Muscle of back (tissue), 13 donors: ENCODE results near the gene UGT3A2. TPM values are rescaled to one million over a fixed set of nuclear protein-coding genes. Genes with fewer than 3 reads are reported as not detected.

Source experiments
- DNase-seq, 3 donors: peaks; one replicate each; pipeline versions ENCODE4 v3.0.0 to v3.0.0-alpha.2; 2013
- long read RNA-seq, 9 donors: transcript quantifications; one replicate each; lab custom pipeline, GENCODE V29; 2026
- polyA plus RNA-seq, 10 donors: library from polyadenylated mRNA; unstranded; fragments of 120-200 nt; gene quantifications; one replicate each; pipeline ENCODE4 v1.2.1, GENCODE V29; 2013; ENCODE audit not compliant: insufficient read length in 10 of 10

UGT3A2 gene, protein sequence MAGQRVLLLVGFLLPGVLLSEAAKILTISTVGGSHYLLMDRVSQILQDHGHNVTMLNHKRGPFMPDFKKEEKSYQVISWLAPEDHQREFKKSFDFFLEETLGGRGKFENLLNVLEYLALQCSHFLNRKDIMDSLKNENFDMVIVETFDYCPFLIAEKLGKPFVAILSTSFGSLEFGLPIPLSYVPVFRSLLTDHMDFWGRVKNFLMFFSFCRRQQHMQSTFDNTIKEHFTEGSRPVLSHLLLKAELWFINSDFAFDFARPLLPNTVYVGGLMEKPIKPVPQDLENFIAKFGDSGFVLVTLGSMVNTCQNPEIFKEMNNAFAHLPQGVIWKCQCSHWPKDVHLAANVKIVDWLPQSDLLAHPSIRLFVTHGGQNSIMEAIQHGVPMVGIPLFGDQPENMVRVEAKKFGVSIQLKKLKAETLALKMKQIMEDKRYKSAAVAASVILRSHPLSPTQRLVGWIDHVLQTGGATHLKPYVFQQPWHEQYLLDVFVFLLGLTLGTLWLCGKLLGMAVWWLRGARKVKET
- polyA plus RNA-seq, result 1 to 10 TPM in 2 of 10 donors, under 1 TPM in 8; 0.32 to 2.4 (median 0.48) TPM
- long read RNA-seq, donor 1, result 0 reads
- long read RNA-seq, donor 2, result 0 reads
- long read RNA-seq, donor 3, result 0 reads
- long read RNA-seq, donor 4, result 0 reads
- long read RNA-seq, donor 5, result 0 reads
- long read RNA-seq, donor 6, result 0 reads
- long read RNA-seq, donor 7, result 0 reads
- long read RNA-seq, donor 8, result 0 reads
- long read RNA-seq, donor 9, result 0 reads

DNA sequence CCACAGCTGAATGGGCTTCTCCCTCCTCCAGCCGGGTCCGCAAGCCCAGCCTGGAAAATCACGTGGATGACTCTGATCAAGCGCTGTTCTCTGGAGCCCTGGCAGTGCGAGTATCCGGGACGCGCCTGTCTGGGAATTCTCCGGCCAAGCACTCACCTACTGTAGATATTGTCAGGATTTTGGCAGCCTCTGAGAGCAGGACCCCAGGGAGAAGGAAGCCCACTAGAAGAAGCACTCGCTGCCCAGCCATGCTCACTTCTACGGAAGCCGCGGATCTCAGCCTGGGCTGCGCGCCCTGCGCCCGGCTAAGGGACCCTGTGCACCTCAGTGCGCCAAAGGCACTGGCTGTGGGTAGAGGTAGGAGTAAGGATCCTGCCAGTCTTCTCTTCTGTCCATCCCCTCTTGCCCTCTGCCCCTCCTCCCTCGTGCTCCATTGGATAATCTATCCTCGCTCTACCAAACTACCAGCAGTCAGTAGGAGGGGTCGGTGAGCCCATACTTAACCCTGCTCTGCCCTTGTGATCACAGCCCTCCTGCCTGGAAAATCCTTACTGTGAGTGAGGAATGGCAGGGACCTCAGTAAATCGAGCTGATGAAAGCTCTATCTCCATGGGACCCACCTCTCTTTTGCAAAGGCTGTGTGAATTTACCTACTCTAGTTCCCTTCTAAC, at the start of gene UGT3A2:
UGT3A2 (minus strand) TSS at position 343 of the 671 bp plus-strand sequence; CDS start at position 250, 93 bp downstream.
- peak in 1 of 3 donors; percentile 21 for DNase-seq

DNA sequence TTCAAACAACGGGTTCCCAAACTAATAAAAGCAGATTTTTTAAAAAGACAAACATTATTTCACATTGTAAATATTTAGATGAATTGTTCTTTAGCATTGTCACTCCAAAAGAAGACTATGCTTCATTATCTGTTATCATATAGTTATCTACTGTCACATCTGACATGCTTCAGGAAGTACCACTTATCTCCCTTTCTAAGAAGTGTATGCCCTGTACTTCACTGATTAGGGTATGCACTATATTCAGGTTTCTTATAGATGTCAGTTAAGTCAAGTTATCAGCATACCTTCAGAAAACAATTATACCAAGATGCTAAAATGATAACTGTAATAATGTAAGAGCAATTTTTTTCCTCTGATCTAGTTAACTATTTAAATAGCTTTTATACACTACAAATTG, 44.6 kb upstream of the UGT3A2 start:
- DNase-seq, result no peak

GRCh38 chr5:36108758-36109460, 42.2 kb upstream of the UGT3A2 start:
- DNase-seq, result peak in 2 of 3 donors; percentile 3 to 6

GRCh38 chr5:36105819-36106218, 39.1 kb upstream of the UGT3A2 start:
- no peak for DNase-seq

DNA sequence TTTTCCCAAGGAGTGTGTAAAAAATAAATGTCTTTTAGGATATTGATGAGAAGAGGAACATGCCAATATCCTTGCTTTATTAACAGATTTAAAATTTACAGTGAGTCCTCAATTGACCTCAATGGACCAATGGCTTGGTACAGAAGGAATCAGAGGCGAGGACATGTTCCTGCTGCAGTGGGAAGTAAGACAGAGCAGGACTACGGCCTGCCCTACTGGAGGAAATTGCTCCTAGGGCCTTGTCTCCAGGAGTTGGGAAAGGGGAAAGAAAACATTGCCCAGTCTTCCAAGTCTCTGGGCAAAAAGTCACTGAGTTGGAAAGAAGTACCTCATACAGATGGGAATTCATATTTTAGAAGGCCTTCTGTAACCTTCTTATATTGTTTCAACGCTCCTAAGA, 33.1 kb upstream of the UGT3A2 start:
- DNase-seq, result no peak

DNA sequence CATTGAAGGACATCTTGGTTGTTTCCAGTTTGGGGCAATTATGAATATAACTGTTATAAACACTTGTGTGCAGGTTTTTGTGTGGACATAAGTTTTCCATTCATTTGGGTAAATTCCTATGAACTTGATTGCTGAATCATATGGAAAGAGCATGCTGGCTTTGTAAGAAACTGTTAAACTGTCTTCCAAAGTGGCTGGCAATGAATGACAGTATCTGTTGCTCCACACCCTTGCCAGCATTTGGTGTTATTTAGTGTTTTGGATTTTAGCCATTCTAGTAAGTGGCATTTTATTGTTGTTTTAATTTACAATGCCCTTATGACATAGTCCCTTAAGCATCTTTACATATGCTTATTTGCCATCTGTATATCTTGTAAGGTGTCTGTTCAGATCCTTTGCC, 29.8 kb upstream of the UGT3A2 start:
- DNase-seq, result no peak

DNA sequence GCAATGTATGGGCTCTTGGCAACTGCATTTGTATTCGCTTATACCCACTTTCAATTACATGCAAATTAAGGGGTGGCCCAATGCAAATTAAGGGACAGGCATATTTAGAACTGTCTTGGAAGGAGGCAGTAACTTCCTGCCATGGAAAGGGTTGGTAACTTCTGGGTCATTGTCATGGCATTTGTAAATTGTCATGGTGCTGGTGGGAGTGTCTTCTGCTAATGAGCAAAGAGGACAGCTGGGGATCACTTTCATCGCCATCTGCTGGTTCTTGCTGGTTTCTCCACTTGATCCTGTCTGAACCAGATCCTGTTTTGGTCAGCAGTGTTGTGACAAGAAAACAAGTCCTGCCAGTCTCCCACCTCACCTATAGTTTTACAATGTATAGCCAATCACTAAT, 23.3 kb upstream of the UGT3A2 start:
- peak in 2 of 3 donors; percentile 7 to 22 for DNase-seq

GRCh38 chr5:36079200-36079781, 12.6 kb upstream of the UGT3A2 start:
- DNase-seq, result peak; percentile 17 to 59 (median 24)

DNA sequence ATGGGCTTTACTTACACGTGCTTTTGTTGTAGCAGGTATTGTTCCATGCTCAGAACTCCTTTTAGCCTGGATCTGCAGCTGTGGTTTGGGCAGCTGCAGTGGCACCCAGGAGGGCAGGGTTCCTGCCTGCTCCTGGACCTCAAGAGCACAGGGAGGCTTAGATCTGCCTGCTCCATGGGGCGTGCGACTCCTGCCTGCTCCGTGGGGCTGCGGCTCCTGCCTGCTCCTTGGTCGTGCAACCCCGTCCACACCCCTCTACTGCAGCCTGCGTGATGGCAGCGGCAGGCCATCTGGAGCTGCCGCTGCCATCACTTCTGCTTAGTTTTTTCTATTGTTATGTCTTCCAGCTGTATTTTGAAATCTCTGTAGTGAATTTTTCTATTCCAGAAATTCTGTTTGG, 11.7 kb upstream of the UGT3A2 start:
- DNase-seq, result no peak

GRCh38 chr5:36073595-36074216, 7.0 kb upstream of the UGT3A2 start:
- DNase-seq, result no peak

DNA sequence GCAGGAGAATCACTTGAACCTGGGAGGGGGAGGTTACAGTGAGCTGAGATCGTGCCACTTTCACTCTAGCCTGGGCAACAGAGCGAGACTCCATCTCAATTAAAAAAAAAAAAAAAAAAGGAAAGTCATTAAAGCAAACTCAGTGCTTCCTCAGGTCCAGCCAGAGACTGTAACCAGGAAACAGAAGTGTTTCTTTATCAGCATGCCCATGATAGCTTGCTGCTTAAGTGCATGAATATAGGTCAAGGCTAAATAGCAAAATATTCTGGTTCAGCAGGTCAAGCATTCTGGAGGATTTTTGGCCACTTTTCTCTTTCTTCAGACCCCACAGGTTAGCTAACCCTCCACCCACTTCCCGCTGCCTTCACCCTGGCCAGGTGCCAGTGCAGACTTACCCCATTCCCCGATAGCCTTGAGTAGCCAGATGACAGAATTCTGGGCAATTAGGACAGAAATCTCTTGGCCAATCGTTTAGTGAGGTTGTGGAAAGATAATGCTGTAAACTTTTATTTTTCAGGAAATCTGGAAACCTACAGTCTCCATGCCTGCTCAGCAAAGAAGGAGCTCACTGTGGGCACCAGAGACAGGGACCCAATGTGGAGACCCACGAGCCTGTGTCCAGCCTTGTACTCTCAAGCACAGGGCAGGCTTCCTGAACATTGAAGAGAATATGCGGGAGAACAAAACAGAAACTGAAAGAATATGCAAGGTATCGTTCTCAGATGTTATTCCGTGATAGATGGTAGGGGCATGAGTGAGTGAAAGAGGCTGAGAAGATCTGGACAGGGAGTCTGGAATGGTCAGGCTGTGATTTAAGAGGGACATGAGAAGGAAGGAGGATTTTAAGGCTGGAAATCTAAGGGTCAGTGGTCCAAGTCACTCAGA, 4.2 kb upstream of the UGT3A2 start:
- no peak for DNase-seq

DNA sequence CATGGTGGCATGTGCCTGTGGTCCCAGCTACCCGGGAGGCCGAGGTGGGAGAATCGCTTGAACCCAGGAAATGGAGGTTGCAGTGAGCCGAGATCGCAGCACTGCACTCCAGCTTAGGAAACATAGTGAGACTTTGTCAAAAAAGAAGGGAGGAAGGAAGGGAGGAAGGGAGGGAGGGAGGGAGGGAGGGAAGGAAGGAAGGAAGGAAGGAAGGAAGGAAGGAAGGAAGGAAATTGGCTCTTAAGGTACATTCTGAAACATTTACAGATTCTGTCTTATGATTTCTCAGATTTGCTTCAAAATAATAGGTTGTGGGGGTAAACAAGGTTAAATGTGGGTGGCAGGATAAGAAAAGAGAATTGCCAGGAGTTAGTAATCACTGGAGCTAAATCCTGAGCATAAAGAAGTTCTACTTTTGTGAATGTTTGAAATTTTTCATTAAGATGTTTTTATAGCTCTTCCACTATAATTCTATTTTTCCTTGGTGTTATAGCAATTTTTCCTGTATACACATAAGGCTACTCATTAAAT, 2.1 kb upstream of the UGT3A2 start:
- DNase-seq, result no peak

DNA sequence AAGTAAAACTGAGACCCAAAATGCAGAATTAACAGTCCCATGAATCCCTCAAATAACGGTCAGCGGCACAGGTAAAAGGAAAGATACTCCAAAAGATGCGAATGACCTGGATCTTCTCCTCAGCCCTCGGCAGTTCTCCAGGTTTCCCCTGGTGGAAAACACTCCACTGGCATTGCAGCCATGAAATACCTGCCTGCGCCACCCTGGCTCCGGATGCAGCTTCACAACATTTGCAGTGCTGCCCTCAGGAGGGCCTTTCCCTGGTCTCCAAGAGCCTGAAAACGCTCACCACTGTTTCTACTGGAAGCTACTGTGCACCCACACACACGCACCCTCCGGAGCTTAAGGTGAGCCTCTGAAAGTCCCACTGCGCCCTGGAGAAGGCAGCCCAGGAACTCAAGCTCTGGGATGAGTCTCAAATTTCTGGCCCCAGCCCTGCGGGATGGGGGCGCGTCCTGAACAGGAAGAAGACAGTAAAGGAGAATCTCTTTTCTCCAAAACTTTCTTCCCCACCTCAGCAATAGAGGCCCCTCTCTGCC, 612 bp downstream of the UGT3A2 start:
- DNase-seq, result no peak

DNA sequence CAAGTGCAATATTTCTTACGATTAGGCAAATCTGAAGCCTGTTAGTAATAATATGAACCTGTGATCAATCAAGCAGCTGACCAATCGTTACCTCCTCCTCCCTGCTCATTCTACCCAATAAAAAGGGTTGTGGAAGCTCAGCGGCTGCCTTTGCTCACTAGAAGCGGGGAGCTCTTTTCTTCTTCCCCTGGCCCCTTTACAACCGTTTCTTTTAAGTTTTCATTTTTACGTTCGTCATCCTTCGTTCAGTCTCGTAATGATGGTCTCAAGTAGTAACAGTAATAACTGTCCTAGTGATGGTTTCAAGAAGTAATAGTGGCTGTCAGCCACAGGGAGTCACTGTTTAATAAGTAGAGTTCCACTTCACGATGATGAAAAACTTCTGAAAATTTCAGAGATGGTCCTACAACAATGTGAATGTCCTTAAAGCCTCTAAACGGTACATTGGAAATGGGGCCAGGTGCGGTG, 6.2 kb downstream of the UGT3A2 start:
- no peak for DNase-seq

DNA sequence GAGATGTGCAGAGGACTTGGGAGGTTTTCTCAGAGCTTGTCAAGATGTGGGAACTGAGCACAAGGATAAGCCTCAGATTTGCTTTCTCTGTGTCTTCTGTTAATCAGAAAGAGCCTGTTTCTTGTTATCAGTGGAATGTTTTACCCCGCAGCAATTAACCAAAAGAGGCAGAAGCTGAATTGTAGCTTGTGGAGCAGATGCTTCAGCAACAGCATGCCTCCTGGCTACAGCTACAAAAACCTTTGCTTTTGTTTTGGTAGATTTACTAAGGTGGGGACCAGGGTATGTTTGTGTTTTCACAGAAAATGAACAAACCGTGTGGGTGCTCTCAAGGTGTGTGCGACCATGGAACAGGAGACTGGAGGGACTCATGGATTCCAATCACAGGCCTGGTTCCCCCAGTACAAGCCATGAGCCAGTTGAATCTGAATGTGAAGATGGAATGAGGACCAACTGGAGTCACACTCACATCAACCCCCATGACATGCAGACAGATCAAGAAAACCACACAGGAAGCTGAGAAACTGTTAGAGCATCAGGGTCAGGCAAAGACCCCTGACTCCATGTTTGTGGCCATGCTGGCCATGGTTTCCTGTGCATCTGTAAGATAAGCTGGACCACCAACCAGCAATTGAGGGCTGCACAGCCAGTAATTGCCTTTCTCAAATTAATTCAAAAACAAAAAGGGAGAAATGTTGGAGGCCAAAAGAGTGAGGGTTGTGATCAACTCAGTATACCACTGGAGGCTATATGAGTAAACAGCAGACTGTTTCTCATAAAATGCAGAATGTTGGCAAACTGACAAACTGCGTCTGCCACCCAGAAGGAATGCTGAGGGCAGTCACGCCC, 6.9 kb downstream of the UGT3A2 start:
- no peak for DNase-seq

GRCh38 chr5:36058776-36059175, 7.9 kb downstream of the UGT3A2 start:
- DNase-seq, result no peak

GRCh38 chr5:36057386-36057785, 9.3 kb downstream of the UGT3A2 start:
- DNase-seq, result no peak

- DNase-seq, result no peak
Observed at GRCh38 chr5:36056422-36056821, 10.3 kb downstream of the UGT3A2 start.
